Measurements from ENCODE around the gene TMEM165. TPM values are rescaled to one million over a fixed set of nuclear protein-coding genes. Genes with fewer than 3 reads are reported as not detected.

The TMEM165 gene
- total RNA-seq, 1 donor from 2014 or later, result 78.0 TPM

DNA sequence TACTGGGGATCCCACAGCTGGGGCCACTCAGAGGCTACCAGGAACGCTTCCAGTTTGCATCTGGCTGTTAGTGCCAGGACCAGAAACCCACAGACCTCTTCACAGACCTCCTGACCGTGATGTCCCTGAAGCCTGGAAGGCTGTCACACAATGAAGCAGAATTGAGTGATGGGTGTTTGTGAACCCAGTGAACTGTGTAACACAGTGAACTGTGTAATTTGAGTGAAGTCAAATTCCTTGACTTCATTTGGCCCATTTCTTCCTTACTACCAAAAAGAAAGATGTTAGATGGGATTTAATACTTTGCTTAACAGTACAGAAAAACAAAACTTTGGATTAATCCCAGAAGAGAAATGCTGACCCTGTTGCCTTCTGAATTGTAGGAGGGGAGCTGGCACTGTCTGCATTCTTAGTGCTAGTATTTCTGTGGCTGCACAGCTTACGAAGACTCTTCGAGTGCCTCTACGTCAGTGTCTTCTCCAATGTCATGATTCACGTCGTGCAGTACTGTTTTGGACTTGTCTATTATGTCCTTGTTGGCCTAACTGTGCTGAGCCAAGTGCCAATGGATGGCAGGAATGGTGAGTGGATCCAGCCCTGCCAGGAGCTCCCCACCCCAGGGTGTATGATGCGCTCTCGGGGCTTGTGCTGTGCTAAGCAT, 31.9 kb upstream of the TMEM165 start:
- Mint-ChIP-seq H3K27me3 (ENCODE audit: unreplicated experiment) (no peaks in the 10 kb centered on the region), H3K4me3 (ENCODE audit: unreplicated experiment) (no peak overlapping the region), H3K4me1 (ENCODE audit: low read depth, unreplicated experiment) (no peaks in the 10 kb centered on the region), H3K9me3 (ENCODE audit: unreplicated experiment) (peaks cover 2% of the 10 kb centered on the region), H3K27ac (ENCODE audit: unreplicated experiment) (no peak overlapping the region), H3K36me3 (ENCODE audit: unreplicated experiment) (no peaks in the 10 kb centered on the region)
- TF ChIP-seq, protein P1, sequence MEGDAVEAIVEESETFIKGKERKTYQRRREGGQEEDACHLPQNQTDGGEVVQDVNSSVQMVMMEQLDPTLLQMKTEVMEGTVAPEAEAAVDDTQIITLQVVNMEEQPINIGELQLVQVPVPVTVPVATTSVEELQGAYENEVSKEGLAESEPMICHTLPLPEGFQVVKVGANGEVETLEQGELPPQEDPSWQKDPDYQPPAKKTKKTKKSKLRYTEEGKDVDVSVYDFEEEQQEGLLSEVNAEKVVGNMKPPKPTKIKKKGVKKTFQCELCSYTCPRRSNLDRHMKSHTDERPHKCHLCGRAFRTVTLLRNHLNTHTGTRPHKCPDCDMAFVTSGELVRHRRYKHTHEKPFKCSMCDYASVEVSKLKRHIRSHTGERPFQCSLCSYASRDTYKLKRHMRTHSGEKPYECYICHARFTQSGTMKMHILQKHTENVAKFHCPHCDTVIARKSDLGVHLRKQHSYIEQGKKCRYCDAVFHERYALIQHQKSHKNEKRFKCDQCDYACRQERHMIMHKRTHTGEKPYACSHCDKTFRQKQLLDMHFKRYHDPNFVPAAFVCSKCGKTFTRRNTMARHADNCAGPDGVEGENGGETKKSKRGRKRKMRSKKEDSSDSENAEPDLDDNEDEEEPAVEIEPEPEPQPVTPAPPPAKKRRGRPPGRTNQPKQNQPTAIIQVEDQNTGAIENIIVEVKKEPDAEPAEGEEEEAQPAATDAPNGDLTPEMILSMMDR (IDR thresholded peaks at IDR 0.05; ENCODE audit: partially characterized antibody, unreplicated experiment), result no peak
- no peak for DNase-seq

DNA sequence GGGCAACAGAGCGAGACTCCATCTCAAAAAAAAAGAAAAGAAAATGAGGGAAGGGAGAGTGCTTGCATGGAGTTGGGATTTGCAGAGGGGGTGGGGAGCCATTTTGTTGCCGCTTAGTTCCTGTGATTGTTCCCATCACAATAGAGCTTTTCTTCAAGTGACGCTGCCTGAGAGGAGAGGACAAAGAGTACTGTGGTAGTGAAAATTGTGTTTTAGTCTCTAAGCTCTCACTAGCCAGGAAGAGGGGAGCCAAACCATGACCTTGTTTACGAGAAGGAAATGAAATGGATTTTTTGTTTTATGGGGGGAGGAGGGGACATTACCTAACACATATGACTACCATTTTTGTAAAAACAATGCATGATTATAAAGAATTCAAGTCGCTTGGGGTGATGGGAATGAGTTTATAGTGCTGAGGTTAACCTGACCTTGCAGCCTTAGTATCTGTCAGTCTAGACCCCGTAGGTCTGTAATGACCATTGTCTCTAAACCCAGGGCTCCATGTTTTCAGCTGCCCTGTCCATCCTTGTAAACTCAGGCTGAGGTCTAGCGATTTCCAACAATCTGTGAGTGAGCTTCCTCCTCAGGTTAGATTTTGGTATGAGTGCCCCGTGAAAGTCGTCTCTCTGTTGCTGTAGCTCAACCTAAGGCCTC, 30.9 kb upstream of the TMEM165 start:
- Mint-ChIP-seq H3K4me3 (ENCODE audit: unreplicated experiment) (no peak overlapping the region), H3K4me1 (ENCODE audit: low read depth, unreplicated experiment) (no peaks in the 10 kb centered on the region), H3K27me3 (ENCODE audit: unreplicated experiment) (no peaks in the 10 kb centered on the region), H3K9me3 (ENCODE audit: unreplicated experiment) (peaks cover 2% of the 10 kb centered on the region), H3K36me3 (ENCODE audit: unreplicated experiment) (no peaks in the 10 kb centered on the region), H3K27ac (ENCODE audit: unreplicated experiment) (no peak overlapping the region)
- TF ChIP-seq, protein P1 (IDR thresholded peaks at IDR 0.05; ENCODE audit: partially characterized antibody, unreplicated experiment), result no peak
- no peak for DNase-seq

DNA sequence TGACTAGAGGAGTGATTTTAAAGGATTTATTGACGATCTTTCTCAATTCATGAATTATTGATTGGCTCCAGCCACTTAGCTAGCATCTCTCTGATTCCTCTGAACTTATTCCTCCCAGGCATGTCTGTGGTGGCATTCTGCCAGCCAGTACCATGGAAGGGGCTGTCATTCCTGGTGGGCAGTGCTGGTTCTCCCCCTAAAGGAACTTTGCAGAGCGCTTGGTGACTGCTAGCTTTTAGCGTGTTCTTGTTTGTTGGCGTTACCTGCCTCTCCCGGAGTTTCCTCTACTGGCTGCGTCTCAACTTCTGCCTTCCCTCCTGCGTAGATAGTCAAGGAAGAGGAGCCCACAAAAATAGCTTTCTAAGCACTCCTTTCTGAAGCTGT, 30.4 kb upstream of the TMEM165 start:
- H3K27ac Mint-ChIP-seq (ENCODE audit: unreplicated experiment), result no peak overlapping the region
- no peak for DNase-seq
- no peaks in the 10 kb centered on the region for H3K27me3 Mint-ChIP-seq (ENCODE audit: unreplicated experiment)
- TF ChIP-seq, protein P1 (IDR thresholded peaks at IDR 0.05; ENCODE audit: partially characterized antibody, unreplicated experiment), result no peak
- H3K4me1 Mint-ChIP-seq (ENCODE audit: low read depth, unreplicated experiment), result no peaks in the 10 kb centered on the region
- no peaks in the 10 kb centered on the region for H3K36me3 Mint-ChIP-seq (ENCODE audit: unreplicated experiment)
- H3K4me3 Mint-ChIP-seq (ENCODE audit: unreplicated experiment), result no peak overlapping the region
- H3K9me3 Mint-ChIP-seq (ENCODE audit: unreplicated experiment), result peaks cover 2% of the 10 kb centered on the region

DNA sequence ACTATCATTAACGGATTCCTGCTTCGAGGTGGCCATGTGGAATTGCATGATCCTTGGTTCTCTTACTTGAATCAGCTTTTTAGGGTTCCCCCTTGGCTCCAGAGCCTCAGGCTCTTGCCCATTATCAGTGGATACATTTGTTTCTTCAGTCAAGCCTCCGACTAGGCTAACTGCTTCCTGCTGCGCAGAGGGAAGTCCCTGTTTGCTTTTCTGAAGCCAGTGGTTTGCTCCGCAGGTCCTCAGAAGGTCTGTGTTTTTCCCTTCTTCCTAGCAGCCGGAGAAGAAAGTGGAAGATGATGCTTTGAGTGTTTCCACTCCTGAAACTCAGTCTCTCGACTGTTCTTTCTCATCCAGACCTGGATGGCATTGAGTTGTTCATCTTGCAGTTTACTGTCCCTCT, 29.1 kb upstream of the TMEM165 start:
- no peak for DNase-seq
- peaks cover 2% of the 10 kb centered on the region for H3K9me3 Mint-ChIP-seq (ENCODE audit: unreplicated experiment)
- TF ChIP-seq, protein P1 (IDR thresholded peaks at IDR 0.05; ENCODE audit: partially characterized antibody, unreplicated experiment), result no peak
- no peak overlapping the region for H3K27ac Mint-ChIP-seq (ENCODE audit: unreplicated experiment)
- no peaks in the 10 kb centered on the region for H3K4me1 Mint-ChIP-seq (ENCODE audit: low read depth, unreplicated experiment)
- H3K4me3 Mint-ChIP-seq (ENCODE audit: unreplicated experiment), result no peak overlapping the region
- H3K36me3 Mint-ChIP-seq (ENCODE audit: unreplicated experiment), result no peaks in the 10 kb centered on the region
- H3K27me3 Mint-ChIP-seq (ENCODE audit: unreplicated experiment), result no peaks in the 10 kb centered on the region

DNA sequence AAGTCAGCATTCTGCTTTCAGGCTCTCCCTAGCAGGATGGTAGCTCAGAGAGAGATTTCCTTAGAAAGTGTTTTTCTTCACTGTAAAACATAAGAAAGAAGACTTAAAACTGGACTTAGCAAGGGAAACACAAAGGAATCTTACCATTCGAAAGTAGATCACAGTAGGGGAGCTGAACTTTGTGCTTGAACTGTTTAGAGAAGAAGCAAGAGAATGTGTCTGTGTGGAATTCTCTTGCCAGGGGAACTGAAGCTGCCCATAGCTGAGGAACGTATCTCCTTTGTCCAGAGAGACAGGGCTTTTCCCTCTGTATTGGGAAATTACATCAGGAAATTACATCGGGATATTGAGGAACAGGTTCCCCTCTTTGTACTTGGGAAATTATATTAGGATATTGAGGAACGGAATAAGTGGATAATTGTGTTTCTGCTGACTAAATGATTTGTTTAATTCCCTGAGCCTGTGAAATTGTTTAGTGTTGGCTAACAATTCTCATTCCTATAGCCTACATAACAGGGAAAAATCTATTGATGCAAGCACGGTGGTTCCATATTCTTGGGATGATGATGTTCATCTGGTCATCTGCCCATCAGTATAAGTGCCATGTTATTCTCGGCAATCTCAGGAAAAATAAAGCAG, 28.6 kb upstream of the TMEM165 start:
- no peak for DNase-seq
- TF ChIP-seq, protein P1 (IDR thresholded peaks at IDR 0.05; ENCODE audit: partially characterized antibody, unreplicated experiment), result no peak
- H3K27ac Mint-ChIP-seq (ENCODE audit: unreplicated experiment), result no peak overlapping the region
- peaks cover 2% of the 10 kb centered on the region for H3K9me3 Mint-ChIP-seq (ENCODE audit: unreplicated experiment)
- H3K4me3 Mint-ChIP-seq (ENCODE audit: unreplicated experiment), result no peak overlapping the region
- no peaks in the 10 kb centered on the region for H3K36me3 Mint-ChIP-seq (ENCODE audit: unreplicated experiment)
- H3K27me3 Mint-ChIP-seq (ENCODE audit: unreplicated experiment), result no peaks in the 10 kb centered on the region
- no peaks in the 10 kb centered on the region for H3K4me1 Mint-ChIP-seq (ENCODE audit: low read depth, unreplicated experiment)

All from glutamatergic neuron (in vitro differentiated cells).